ENCODE data around the gene COA1. TPM values are rescaled to one million over a fixed set of nuclear protein-coding genes. Genes with fewer than 3 reads are reported as not detected.

COA1 gene
- polyA plus RNA-seq, 1 donor from 2014 or later, result 157 TPM

DNA sequence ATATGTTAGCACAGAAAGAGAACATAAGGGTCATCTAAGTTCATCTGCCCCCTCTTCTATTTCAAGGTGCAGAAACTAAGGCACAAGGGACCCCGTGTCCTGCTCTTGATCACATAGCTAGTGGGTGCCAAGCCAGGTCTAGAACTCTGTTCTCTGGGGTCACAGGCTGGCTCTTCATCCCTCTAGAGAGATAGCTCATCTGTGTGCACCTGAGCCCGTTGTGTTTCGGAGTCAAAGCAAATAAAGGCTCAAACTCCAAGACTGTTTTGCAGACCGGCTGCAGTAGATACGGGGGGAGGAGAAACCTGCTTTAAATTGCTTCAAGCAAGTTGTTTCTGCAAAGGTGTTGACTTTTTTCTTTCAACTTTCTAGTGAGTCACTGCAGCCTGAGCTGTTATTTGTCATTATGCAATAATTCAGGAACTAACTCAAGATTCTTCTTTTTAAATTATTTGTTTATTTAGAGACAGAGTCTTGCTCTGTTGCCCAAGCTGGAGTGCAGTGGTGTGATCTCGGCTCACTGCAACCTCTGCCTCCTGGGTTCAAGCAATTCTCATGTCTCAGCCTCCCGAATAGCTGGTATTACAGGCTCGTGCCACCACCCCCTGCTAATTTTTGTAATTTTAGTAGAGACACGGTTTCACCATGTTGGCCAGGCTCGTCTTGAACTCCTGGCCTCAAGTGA is 35.6 kb upstream of the COA1 start:
- Histone ChIP-seq H3K9me3 (ENCODE audit: low read length) (no peaks in the 10 kb centered on the region), H3F3A (ENCODE audit: insufficient read depth, low read length, poor library complexity, severe bottlenecking) (no peaks in the 10 kb centered on the region), H3K9ac (ENCODE audit: low read length) (no peak overlapping the region), H3K4me2 (ENCODE audit: low read length) (no peak overlapping the region), H3K9me2 (ENCODE audit: insufficient read depth, low read length) (no peaks in the 10 kb centered on the region), H3K27ac (ENCODE audit: low read length) (no peak overlapping the region), H3K79me2 (replicated peaks; ENCODE audit: insufficient read depth, low read length) (no peaks in the 10 kb centered on the region), H2AFZ (ENCODE audit: low read depth, low read length) (no peak overlapping the region), H3K4me3 (ENCODE audit: low read length) (no peak overlapping the region), H4K20me1 (ENCODE audit: insufficient read depth) (no peaks in the 10 kb centered on the region), H3K27me3 (ENCODE audit: insufficient read depth, low read depth, low read length) (no peaks in the 10 kb centered on the region), H3K36me3 (ENCODE audit: insufficient read depth, low read length) (no peaks in the 10 kb centered on the region)
- TF ChIP-seq POLR2AphosphoS5 (IDR thresholded peaks at IDR 0.05) (no peak), REST (IDR thresholded peaks at IDR 0.05; ENCODE audit: borderline replicate concordance) (no peak), SMC3 (conservative IDR thresholded peaks at IDR 0.05; ENCODE audit: poor library complexity) (no peak), EP300 (conservative IDR thresholded peaks at IDR 0.05; ENCODE audit: poor library complexity, severe bottlenecking) (no peak), EZH2 (IDR thresholded peaks at IDR 0.05; ENCODE audit: borderline replicate concordance, insufficient read depth, low read length, poor library complexity, severe bottlenecking) (no peak), RAD21 (conservative IDR thresholded peaks at IDR 0.05) (no peak), MXI1 (conservative IDR thresholded peaks at IDR 0.05; ENCODE audit: poor library complexity, severe bottlenecking) (no peak), TAF1 (IDR thresholded peaks at IDR 0.05; ENCODE audit: low read depth) (no peak)
- TF ChIP-seq, protein P1, sequence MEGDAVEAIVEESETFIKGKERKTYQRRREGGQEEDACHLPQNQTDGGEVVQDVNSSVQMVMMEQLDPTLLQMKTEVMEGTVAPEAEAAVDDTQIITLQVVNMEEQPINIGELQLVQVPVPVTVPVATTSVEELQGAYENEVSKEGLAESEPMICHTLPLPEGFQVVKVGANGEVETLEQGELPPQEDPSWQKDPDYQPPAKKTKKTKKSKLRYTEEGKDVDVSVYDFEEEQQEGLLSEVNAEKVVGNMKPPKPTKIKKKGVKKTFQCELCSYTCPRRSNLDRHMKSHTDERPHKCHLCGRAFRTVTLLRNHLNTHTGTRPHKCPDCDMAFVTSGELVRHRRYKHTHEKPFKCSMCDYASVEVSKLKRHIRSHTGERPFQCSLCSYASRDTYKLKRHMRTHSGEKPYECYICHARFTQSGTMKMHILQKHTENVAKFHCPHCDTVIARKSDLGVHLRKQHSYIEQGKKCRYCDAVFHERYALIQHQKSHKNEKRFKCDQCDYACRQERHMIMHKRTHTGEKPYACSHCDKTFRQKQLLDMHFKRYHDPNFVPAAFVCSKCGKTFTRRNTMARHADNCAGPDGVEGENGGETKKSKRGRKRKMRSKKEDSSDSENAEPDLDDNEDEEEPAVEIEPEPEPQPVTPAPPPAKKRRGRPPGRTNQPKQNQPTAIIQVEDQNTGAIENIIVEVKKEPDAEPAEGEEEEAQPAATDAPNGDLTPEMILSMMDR (IDR thresholded peaks at IDR 0.05; ENCODE audit: poor library complexity, severe bottlenecking), result no peak

DNA sequence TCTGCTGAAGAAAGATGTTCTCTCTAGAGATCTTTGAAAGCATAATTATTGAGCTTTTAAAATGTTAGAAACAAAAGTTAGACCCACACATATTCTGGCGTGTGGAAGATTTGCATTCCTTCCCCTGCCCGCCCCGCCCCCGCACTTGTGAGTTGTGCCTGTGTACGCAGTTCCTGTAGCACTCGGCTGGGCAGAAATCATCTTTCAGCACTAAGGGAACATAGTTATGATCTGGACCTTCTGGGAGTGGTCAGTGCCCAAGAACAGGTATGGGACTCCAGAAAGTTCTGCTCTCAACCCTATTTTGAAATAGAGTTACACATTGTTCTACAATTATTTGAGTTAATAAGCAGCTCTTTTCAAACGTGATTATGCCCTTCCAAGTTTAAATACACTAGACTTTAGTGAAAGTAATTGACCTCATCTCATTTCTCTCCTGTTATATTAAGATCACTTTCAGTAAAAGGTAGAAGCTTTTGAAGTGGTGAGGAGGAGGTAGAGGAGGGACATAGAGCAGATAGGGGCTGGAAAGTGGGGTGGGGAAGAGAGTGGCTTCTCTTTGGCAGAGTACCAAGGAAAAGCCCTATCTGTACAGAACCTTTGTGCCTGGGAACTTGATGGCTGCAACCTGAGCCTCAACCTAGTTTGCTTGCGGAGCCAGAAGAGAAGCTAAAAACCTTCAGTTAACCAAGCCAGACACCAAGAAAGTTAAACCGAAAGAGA is 34.9 kb upstream of the COA1 start:
- no peak overlapping the region for H3K27ac ChIP-seq (ENCODE audit: low read length)
- H3K9me2 ChIP-seq (ENCODE audit: insufficient read depth, low read length), result no peaks in the 10 kb centered on the region
- H3K79me2 ChIP-seq (replicated peaks; ENCODE audit: insufficient read depth, low read length), result no peaks in the 10 kb centered on the region
- no peak overlapping the region for H3K9ac ChIP-seq (ENCODE audit: low read length)
- H3F3A ChIP-seq (ENCODE audit: insufficient read depth, low read length, poor library complexity, severe bottlenecking), result no peaks in the 10 kb centered on the region
- H4K20me1 ChIP-seq (ENCODE audit: insufficient read depth), result no peaks in the 10 kb centered on the region
- H3K9me3 ChIP-seq (ENCODE audit: low read length), result no peaks in the 10 kb centered on the region
- H3K4me2 ChIP-seq (ENCODE audit: low read length), result no peak overlapping the region
- H3K4me3 ChIP-seq (ENCODE audit: low read length), result no peak overlapping the region
- no peak overlapping the region for H2AFZ ChIP-seq (ENCODE audit: low read depth, low read length)
- H3K36me3 ChIP-seq (ENCODE audit: insufficient read depth, low read length), result no peaks in the 10 kb centered on the region
- no peaks in the 10 kb centered on the region for H3K27me3 ChIP-seq (ENCODE audit: insufficient read depth, low read depth, low read length)
- TF ChIP-seq EP300 (conservative IDR thresholded peaks at IDR 0.05; ENCODE audit: poor library complexity, severe bottlenecking) (no peak), REST (IDR thresholded peaks at IDR 0.05; ENCODE audit: borderline replicate concordance) (no peak), MXI1 (conservative IDR thresholded peaks at IDR 0.05; ENCODE audit: poor library complexity, severe bottlenecking) (no peak), SMC3 (conservative IDR thresholded peaks at IDR 0.05; ENCODE audit: poor library complexity) (no peak), RAD21 (conservative IDR thresholded peaks at IDR 0.05) (no peak), TAF1 (IDR thresholded peaks at IDR 0.05; ENCODE audit: low read depth) (no peak), POLR2AphosphoS5 (IDR thresholded peaks at IDR 0.05) (no peak), EZH2 (IDR thresholded peaks at IDR 0.05; ENCODE audit: borderline replicate concordance, insufficient read depth, low read length, poor library complexity, severe bottlenecking) (no peak)
- TF ChIP-seq, protein P1 (IDR thresholded peaks at IDR 0.05; ENCODE audit: poor library complexity, severe bottlenecking), result no peak

All from neural cell (in vitro differentiated cells).